ENCODE measurements around the gene ASCC1. TPM values are rescaled to one million over a fixed set of nuclear protein-coding genes. Genes with fewer than 3 reads are reported as not detected.

The ASCC1 gene
- total and polyA plus RNA-seq, 4 donors, result 30.6 to 57.1 (median 49.6) TPM

DNA sequence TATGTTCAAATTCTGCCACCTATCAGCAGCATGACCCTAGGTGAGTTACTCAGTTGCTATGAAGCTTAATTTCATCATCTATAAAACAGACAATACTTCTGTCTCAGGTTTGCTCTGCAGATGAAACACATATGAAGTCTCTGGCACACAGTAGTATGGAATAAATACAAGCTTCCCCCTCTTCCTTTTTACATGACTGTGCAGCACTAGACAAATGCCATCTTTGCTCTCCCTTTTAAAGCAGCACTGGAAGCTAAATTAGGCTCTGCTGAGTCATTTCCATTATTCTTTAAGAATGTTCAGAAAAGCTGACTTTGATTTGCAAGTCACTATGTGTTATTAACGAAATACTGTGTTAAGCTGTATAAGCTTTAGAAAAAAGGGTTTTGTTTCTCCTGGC lies 40.9 kb downstream of the ASCC1 start:
- no peak for DNase-seq (ENCODE audit: low read depth in 4 of 6, low spot score in 6 of 6)
- H3K27ac ChIP-seq (ENCODE audit: low read depth, low read length), result no peak overlapping the region
- H3K36me3 ChIP-seq (ENCODE audit: control insufficient read depth, insufficient read depth, low read length), result peaks cover 5% of the 10 kb centered on the region
- no peak overlapping the region for H3K4me3 ChIP-seq (ENCODE audit: low read depth, low read length)
- H3K4me1 ChIP-seq (ENCODE audit: control insufficient read depth, insufficient read depth, low read length), result no peaks in the 10 kb centered on the region
- H3K9me3 ChIP-seq (ENCODE audit: control insufficient read depth, insufficient read depth, low read length), result no peaks in the 10 kb centered on the region
- WGBS (ENCODE audit: insufficient coverage), result no CpG with 5 or more reads among the region's 1 CpG
- H3K27me3 ChIP-seq (ENCODE audit: control insufficient read depth, insufficient read depth, low read length), result no peaks in the 10 kb centered on the region

DNA sequence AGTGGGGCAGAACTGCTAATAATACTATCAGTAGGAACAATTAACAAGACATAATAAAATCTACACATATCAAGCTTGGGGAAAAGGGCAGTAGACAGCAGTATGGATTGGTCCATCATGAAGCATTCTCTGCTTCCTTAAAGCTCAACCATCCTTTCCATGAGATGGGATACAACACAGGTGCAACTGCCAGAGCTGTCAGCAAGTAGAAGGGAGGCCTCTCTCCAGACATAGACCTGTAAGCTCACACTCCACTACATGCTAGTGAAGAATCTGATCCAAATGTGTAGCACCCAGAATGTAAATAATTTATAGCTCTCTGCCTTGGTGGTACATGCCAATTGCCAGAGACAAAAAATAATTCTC lies 41.8 kb downstream of the ASCC1 start:
- Histone ChIP-seq H3K4me3 (ENCODE audit: low read depth, low read length) (no peak overlapping the region), H3K27me3 (ENCODE audit: control insufficient read depth, insufficient read depth, low read length) (no peaks in the 10 kb centered on the region), H3K27ac (ENCODE audit: low read depth, low read length) (no peak overlapping the region), H3K4me1 (ENCODE audit: control insufficient read depth, insufficient read depth, low read length) (no peaks in the 10 kb centered on the region), H3K9me3 (ENCODE audit: control insufficient read depth, insufficient read depth, low read length) (no peaks in the 10 kb centered on the region), H3K36me3 (ENCODE audit: control insufficient read depth, insufficient read depth, low read length) (peaks cover 5% of the 10 kb centered on the region)
- DNase-seq (ENCODE audit: low read depth in 4 of 6, low spot score in 6 of 6), result no peak

DNA sequence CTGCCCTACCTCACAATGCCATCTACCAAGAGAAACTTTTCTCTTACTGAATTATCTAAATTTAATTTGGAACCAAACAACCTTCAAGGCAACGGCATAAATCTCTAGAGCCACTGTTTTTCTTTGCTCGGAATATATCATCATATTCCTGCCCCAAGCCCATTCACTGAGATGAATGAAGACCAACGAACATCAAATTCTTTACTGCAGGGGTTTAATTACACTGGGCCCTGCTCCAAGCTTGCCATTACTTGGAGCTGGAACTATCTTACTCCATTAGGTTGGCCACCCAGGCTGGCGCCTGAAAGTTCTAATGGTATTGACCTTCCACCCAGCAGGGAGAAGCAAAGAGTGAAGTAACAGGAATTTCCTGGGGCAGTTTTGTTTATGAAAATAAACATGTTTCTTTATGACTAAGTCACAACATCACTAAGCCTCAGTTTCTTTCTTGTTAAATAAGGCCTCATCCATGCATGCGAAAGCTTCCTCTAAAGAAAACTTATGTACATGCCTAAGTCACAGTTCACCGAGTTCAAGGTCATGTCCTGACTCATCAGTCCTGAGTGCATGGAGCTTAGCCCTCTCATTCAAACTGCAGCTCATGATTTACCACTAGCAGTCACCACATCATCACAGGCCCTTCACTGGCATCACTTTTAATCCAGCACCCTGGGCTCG lies 42.3 kb downstream of the ASCC1 start:
- H3K27ac ChIP-seq (ENCODE audit: low read depth, low read length), result no peak overlapping the region

DNA sequence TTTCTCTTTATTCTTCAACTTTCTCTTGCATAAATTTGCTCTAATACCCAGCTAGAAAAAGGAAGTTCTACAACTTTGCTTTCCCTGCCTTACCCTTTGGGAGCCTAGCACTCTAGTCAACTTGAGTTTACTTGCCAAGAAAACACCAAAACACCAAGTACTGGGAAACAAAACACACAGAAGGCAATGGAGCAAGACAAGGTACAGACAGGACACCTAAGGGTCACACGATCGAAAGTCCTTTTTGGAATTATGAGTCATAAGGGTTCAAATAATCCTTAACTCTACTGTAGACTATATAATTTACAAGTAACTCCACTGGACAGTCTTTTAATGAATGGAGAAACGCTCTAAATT lies 42.8 kb downstream of the ASCC1 start:
- no peaks in the 10 kb centered on the region for H3K9me3 ChIP-seq (ENCODE audit: control insufficient read depth, insufficient read depth, low read length)

More for the DNA sequence above, 42.3 kb downstream of the ASCC1 start:
- H3K4me1 ChIP-seq (ENCODE audit: control insufficient read depth, insufficient read depth, low read length), result no peaks in the 10 kb centered on the region
- no peak overlapping the region for H3K4me3 ChIP-seq (ENCODE audit: low read depth, low read length)
- peak in 2 of 6 donors; percentile 38 to 42 for DNase-seq (ENCODE audit: low read depth in 4 of 6, low spot score in 6 of 6)
- 51% methylated on average over 5 of the region's 7 CpGs for WGBS (ENCODE audit: insufficient coverage)
- no peaks in the 10 kb centered on the region for H3K27me3 ChIP-seq (ENCODE audit: control insufficient read depth, insufficient read depth, low read length)
- H3K9me3 ChIP-seq (ENCODE audit: control insufficient read depth, insufficient read depth, low read length), result no peaks in the 10 kb centered on the region
- peaks cover 5% of the 10 kb centered on the region for H3K36me3 ChIP-seq (ENCODE audit: control insufficient read depth, insufficient read depth, low read length)

DNA sequence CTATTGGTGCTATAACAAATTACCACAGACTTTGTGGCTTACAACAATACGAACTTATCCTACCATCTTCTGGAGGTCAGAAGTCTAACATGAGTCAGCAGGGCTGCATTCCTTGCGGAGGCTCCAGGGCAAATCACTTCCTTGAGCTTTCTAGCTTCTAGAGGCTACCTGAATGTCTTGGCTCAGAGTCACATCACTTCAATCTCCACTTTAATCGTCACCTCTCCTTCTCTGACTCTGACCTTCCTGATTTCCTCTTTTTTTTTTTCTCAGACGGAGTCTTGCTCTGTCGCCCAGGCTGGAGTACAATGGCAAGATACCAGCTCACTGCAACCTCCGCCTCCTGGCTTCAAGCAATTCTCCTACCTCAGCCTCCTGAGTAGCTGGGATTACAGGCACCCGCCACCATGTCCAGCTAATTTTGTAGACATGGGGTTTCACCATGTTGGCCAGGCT lies 44.9 kb downstream of the ASCC1 start:
- H3K36me3 ChIP-seq (ENCODE audit: control insufficient read depth, insufficient read depth, low read length), result no peaks in the 10 kb centered on the region
- H3K4me1 ChIP-seq (ENCODE audit: control insufficient read depth, insufficient read depth, low read length), result no peaks in the 10 kb centered on the region
- WGBS (ENCODE audit: insufficient coverage), result 93% methylated on average over 7 of the region's 7 CpGs
- no peaks in the 10 kb centered on the region for H3K27me3 ChIP-seq (ENCODE audit: control insufficient read depth, insufficient read depth, low read length)
- H3K9me3 ChIP-seq (ENCODE audit: control insufficient read depth, insufficient read depth, low read length), result no peaks in the 10 kb centered on the region
- DNase-seq (ENCODE audit: low read depth in 4 of 6, low spot score in 6 of 6), result no peak
- H3K4me3 ChIP-seq (ENCODE audit: low read depth, low read length), result no peak overlapping the region
- H3K27ac ChIP-seq (ENCODE audit: low read depth, low read length), result no peak overlapping the region

More for the DNA sequence above, 42.8 kb downstream of the ASCC1 start:
- Histone ChIP-seq H3K4me3 (ENCODE audit: low read depth, low read length) (no peak overlapping the region), H3K27ac (ENCODE audit: low read depth, low read length) (no peak overlapping the region), H3K36me3 (ENCODE audit: control insufficient read depth, insufficient read depth, low read length) (peaks cover 5% of the 10 kb centered on the region), H3K27me3 (ENCODE audit: control insufficient read depth, insufficient read depth, low read length) (no peaks in the 10 kb centered on the region), H3K4me1 (ENCODE audit: control insufficient read depth, insufficient read depth, low read length) (no peaks in the 10 kb centered on the region)
- WGBS (ENCODE audit: insufficient coverage), result 67% methylated on average over 1 of the region's 3 CpGs
- DNase-seq (ENCODE audit: low read depth in 4 of 6, low spot score in 6 of 6), result no peak

DNA sequence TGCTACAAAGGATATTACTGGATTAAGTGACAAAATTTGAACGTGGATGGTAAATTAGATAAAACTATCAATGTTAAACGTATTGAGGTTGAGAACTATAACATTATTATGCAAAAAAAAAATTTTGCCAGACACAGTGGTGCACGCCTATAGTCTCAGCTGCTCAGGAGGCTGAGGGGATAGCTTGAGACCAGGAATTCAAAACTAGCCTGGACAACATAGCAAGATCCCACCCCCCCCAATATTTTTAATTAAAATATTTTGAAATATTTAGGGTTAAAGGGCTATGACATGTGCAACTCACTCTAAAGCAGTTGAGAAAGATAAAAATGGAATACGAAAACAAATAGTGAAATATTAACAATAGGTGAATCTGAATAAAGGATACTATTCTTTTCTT lies 45.3 kb downstream of the ASCC1 start:
- H3K27ac ChIP-seq (ENCODE audit: low read depth, low read length), result no peak overlapping the region
- no peak overlapping the region for H3K4me3 ChIP-seq (ENCODE audit: low read depth, low read length)
- H3K36me3 ChIP-seq (ENCODE audit: control insufficient read depth, insufficient read depth, low read length), result no peaks in the 10 kb centered on the region
- WGBS (ENCODE audit: insufficient coverage), result no CpG with 5 or more reads among the region's 4 CpGs
- no peaks in the 10 kb centered on the region for H3K27me3 ChIP-seq (ENCODE audit: control insufficient read depth, insufficient read depth, low read length)
- H3K4me1 ChIP-seq (ENCODE audit: control insufficient read depth, insufficient read depth, low read length), result no peaks in the 10 kb centered on the region
- no peak for DNase-seq (ENCODE audit: low read depth in 4 of 6, low spot score in 6 of 6)
- no peaks in the 10 kb centered on the region for H3K9me3 ChIP-seq (ENCODE audit: control insufficient read depth, insufficient read depth, low read length)

DNA sequence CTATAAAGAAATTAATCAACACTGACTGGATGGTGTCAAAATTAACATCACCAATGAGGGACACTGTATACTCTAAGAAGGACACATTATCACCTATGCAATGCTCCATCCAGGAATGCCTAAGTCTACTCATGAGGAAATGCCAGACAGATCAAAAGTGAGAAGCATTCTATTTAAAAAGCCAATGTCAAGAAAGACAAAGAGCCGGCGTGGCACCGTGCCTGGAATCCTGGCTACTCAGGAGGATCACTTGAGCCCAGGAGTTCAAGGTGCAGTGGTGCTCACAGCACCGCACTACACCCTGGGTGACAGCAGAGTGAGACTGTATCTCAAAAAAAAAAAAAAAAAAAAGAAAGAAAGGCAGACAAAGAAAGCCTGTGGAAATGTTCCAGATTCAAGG lies 45.8 kb downstream of the ASCC1 start:
- WGBS (ENCODE audit: insufficient coverage), result 75% methylated on average over 3 of the region's 4 CpGs
- Histone ChIP-seq H3K4me3 (ENCODE audit: low read depth, low read length) (no peak overlapping the region), H3K9me3 (ENCODE audit: control insufficient read depth, insufficient read depth, low read length) (no peaks in the 10 kb centered on the region), H3K27me3 (ENCODE audit: control insufficient read depth, insufficient read depth, low read length) (no peaks in the 10 kb centered on the region), H3K36me3 (ENCODE audit: control insufficient read depth, insufficient read depth, low read length) (no peaks in the 10 kb centered on the region), H3K27ac (ENCODE audit: low read depth, low read length) (no peak overlapping the region), H3K4me1 (ENCODE audit: control insufficient read depth, insufficient read depth, low read length) (no peaks in the 10 kb centered on the region)
- no peak for DNase-seq (ENCODE audit: low read depth in 4 of 6, low spot score in 6 of 6)

DNA sequence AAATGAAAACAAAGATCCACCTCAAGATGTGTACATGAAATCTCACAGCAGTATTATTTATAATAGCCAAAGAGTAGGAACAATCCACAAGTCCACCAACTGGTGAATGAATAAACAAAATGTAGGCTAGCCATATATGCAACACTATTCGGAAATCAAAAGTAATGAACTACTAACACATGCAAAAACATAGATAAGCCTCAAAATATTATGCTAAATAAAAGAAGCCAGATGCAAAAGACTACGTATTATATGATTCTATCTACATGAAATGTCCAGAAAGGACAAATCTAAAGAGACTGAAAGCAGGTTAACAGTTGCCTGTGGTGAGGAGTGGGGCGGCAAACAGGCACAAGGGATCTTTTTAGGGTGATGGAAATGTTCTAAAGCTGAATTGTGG lies 49.0 kb downstream of the ASCC1 start:
- H3K4me3 ChIP-seq (ENCODE audit: low read depth, low read length), result no peak overlapping the region
- H3K4me1 ChIP-seq (ENCODE audit: control insufficient read depth, insufficient read depth, low read length), result no peaks in the 10 kb centered on the region
- no peaks in the 10 kb centered on the region for H3K27me3 ChIP-seq (ENCODE audit: control insufficient read depth, insufficient read depth, low read length)
- no peak overlapping the region for H3K27ac ChIP-seq (ENCODE audit: low read depth, low read length)
- no peaks in the 10 kb centered on the region for H3K36me3 ChIP-seq (ENCODE audit: control insufficient read depth, insufficient read depth, low read length)
- WGBS (ENCODE audit: insufficient coverage), result no CpG with 5 or more reads among the region's 3 CpGs
- DNase-seq (ENCODE audit: low read depth in 4 of 6, low spot score in 6 of 6), result no peak
- H3K9me3 ChIP-seq (ENCODE audit: control insufficient read depth, insufficient read depth, low read length), result no peaks in the 10 kb centered on the region

DNA sequence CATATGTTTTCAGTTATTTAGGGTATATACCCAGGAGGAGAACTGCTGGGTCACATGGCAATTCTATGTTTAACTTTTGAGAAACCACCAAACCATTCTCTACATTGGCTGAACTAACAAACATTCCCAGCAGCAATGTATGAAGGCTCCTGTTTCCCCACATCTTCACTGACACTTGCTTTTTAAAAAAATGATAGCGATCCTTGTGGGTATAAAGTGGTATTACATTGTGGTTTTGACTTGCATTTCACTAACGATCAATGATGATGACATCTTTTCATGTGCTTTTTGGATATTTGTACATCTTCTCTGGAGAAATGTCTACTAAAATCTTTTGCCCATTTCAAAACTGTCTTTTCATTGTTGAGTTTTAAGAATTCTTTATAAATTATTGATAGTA lies 51.5 kb downstream of the ASCC1 start:
- peaks cover 3% of the 10 kb centered on the region for H3K36me3 ChIP-seq (ENCODE audit: control insufficient read depth, insufficient read depth, low read length)
- no peak for DNase-seq (ENCODE audit: low read depth in 4 of 6, low spot score in 6 of 6)
- H3K4me3 ChIP-seq (ENCODE audit: low read depth, low read length), result no peak overlapping the region
- H3K4me1 ChIP-seq (ENCODE audit: control insufficient read depth, insufficient read depth, low read length), result no peaks in the 10 kb centered on the region
- no peaks in the 10 kb centered on the region for H3K27me3 ChIP-seq (ENCODE audit: control insufficient read depth, insufficient read depth, low read length)
- H3K27ac ChIP-seq (ENCODE audit: low read depth, low read length), result no peak overlapping the region
- WGBS (ENCODE audit: insufficient coverage), result no CpG with 5 or more reads among the region's 2 CpGs
- H3K9me3 ChIP-seq (ENCODE audit: control insufficient read depth, insufficient read depth, low read length), result no peaks in the 10 kb centered on the region

DNA sequence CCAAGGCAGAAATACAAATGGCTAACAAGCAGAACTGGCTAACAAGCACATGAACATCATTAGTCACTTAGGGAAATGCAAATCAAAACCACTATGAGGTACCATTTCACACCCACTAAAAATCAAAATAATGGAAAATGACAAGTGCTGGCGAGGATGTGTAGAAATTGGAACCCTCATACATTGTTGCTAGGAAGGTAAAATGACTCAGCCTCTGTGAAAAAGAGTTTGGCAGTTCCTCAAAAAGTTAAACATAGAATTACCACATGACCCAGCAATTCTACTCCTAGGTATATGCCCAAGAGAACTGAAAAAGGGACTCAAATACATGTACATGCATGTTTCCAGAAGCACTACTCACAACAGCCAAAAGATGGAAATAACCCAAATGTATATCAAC lies 53.1 kb downstream of the ASCC1 start:
- Histone ChIP-seq H3K27ac (ENCODE audit: low read depth, low read length) (no peak overlapping the region), H3K9me3 (ENCODE audit: control insufficient read depth, insufficient read depth, low read length) (no peaks in the 10 kb centered on the region), H3K4me3 (ENCODE audit: low read depth, low read length) (no peak overlapping the region), H3K27me3 (ENCODE audit: control insufficient read depth, insufficient read depth, low read length) (no peaks in the 10 kb centered on the region), H3K4me1 (ENCODE audit: control insufficient read depth, insufficient read depth, low read length) (no peaks in the 10 kb centered on the region), H3K36me3 (ENCODE audit: control insufficient read depth, insufficient read depth, low read length) (peaks cover 3% of the 10 kb centered on the region)
- no peak for DNase-seq (ENCODE audit: low read depth in 4 of 6, low spot score in 6 of 6)
- no CpG with 5 or more reads among the region's 1 CpG for WGBS (ENCODE audit: insufficient coverage)

Measured in spinal cord (tissue), 10 donors.